Activated naive CD4-positive, alpha-beta T cell treated with anti-CD3 and anti-CD28 coated beads, Interleukin-2, amount 10 ng/mL, durations not matched to agents 7 days and 5 days (primary cell): ENCODE data around the gene SALL1.
A peak's percentile ranks its signal among the peaks of the same experiment; 100 is the strongest.

ENCODE experiments used
- CTCF ChIA-PET: fragments of 350-600 bp; sonication (Branson Sonifier 250); formaldehyde crosslinking; loops from one replicate; lab custom pipeline; 2021; ENCODE audit warnings: antibody characterized with exemption; lab: Charles Lee
- DNase-seq: peaks from one replicate; pipeline ENCODE4 v3.0.0-alpha.2; 2020
- H3K27ac Mint-ChIP-seq: one replicate; pipeline ENCODE4 v1.8.0; 2021; ENCODE audit warnings: mild to moderate bottlenecking, moderate library complexity, mixed read lengths
- H3K27me3 Mint-ChIP-seq: one replicate; pipeline ENCODE4 v1.8.0; 2021; ENCODE audit warnings: mild to moderate bottlenecking, mixed read lengths
- H3K36me3 Mint-ChIP-seq: one replicate; pipeline ENCODE4 v1.8.0; 2021; ENCODE audit warnings: mixed read lengths
- H3K4me1 Mint-ChIP-seq: one replicate; pipeline ENCODE4 v1.8.0; 2021; ENCODE audit warnings: mixed read lengths
- H3K4me3 Mint-ChIP-seq: one replicate; pipeline ENCODE4 v1.8.0; 2021; ENCODE audit warnings: mild to moderate bottlenecking, moderate library complexity, mixed read lengths
- H3K9me3 Mint-ChIP-seq: one replicate; pipeline ENCODE4 v1.8.0; 2021; ENCODE audit warnings: mixed read lengths

Gene SALL1

DNA sequence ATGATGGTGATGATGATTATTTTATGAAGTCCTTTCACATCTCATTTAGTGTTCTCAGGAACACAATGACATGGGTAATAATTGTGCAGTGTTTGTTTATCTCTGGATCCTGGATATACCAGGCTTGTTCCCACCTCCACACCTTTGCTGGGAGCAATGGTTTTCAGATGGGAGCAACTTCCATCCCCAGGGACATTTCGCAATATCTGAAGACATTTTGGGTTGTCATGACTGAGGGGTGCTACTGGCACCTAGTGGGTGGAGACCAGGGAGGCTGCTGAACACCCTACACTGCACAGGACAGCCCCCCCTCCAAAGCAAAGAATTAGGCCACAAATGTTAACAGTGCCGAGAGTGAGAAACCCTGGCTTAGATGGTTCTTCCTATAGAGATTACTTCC is 13.5 kb upstream of the SALL1 start:
- Mint-ChIP-seq H3K27ac (no peak overlapping the region), H3K9me3 (no peaks in the 10 kb centered on the region), H3K4me1 (no peaks in the 10 kb centered on the region), H3K36me3 (no peaks in the 10 kb centered on the region), H3K27me3 (peaks cover 4% of the 10 kb centered on the region), H3K4me3 (no peak overlapping the region)
- no peak for DNase-seq
- CTCF ChIA-PET: no interaction called here

DNA sequence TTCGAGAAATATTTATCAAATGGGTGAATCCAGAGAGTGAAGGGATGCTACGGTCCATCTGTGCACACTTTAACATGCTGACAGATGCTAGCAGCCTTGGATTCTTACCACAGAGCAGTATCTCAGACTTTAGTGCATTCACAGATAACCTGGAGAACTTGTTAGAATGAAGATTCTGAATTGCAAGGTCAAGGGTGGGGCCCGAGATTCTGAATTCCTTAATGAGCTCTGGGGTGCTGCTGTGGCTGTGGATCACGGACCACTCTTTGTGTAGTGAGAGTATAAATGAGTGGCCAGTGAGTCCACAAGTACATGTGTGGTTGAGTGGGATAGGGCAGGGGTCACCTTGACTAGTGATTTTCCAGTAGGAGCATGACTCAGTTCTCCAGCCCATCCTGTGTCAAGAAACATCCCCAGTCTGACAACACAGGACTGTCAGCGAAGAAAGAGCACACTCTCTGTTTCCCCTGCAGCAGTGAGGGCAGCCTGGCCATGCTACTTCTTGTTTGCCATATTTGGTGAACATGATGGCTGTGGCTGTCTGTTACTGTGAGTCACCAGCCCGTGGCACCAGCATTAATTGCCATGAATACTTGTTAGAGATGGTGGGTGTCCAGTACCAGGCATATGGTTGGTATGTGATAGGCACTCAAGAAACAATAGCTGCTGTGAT is 13.0 kb upstream of the SALL1 start:
- no peak for DNase-seq
- no peak overlapping the region for H3K27ac Mint-ChIP-seq
- no peaks in the 10 kb centered on the region for H3K36me3 Mint-ChIP-seq
- no peak overlapping the region for H3K4me3 Mint-ChIP-seq
- no peaks in the 10 kb centered on the region for H3K4me1 Mint-ChIP-seq
- H3K9me3 Mint-ChIP-seq: no peaks in the 10 kb centered on the region
- peaks cover 4% of the 10 kb centered on the region for H3K27me3 Mint-ChIP-seq
- CTCF ChIA-PET: no interaction called here

DNA sequence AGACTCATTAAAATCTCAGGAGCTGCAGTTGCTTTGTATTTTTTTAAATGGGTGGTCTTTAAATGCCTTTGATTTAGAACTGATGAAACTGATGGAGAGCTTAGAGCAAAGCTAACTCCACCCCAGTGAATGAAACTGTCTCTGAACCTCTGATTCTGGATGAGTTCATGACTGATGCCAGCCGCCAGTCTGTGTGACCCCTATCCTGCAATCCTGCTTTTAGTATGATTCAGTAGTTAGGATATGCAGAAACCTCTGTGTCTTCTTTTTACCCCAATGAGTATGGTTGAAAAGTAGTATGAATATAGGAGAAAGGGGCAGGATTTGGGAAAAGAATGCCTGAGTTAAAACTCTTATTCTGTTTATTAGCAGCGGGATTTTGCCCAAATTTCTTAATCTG is 12.3 kb upstream of the SALL1 start:
- Mint-ChIP-seq H3K9me3 (no peaks in the 10 kb centered on the region), H3K36me3 (no peaks in the 10 kb centered on the region), H3K4me1 (no peaks in the 10 kb centered on the region)

DNA sequence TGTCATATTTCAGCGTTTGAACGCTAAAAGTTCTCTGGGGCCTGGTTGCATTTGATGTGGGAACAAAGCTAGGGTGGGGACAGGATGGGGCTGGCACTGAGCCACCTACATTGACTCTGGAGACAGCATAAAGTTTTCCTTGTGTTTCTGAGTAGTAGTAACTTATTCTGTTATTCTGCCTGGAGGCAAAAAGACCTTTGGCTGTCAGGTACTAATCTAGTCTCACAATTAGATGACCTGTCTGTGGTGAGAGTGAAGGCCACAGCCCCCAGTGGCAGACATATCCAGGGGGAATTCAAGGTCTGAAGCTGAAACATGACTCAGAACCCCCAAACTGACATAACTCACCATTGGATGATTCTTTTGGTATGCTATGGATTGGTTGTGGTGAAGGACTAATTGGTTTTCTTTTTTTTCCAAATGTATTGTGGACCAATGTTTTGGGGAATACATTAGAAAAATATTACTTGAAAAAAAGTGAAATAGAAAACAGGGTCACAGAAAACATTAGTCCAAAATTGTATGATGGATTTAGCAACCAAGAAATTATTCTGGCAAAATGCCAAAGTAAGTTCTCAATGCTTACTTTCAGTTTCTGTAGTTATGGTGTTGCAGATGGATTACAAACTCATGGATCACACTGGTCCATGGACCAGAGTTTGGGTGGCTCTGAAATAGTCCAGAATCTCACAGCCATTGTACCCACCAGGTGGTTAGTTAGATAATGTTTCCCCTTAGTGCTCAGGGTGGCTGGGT is 10.5 kb upstream of the SALL1 start:
- Mint-ChIP-seq H3K4me3 (no peak overlapping the region), H3K27me3 (peaks cover 19% of the 10 kb centered on the region), H3K4me1 (no peaks in the 10 kb centered on the region), H3K9me3 (no peaks in the 10 kb centered on the region), H3K27ac (no peak overlapping the region), H3K36me3 (no peaks in the 10 kb centered on the region)
- CTCF ChIA-PET: no interaction called here
- DNase-seq: no peak

More for the DNA sequence above, 12.3 kb upstream of the SALL1 start:
- DNase-seq: no peak
- H3K4me3 Mint-ChIP-seq: no peak overlapping the region
- H3K27ac Mint-ChIP-seq: no peak overlapping the region
- CTCF ChIA-PET: no interaction called here
- H3K27me3 Mint-ChIP-seq: peaks cover 4% of the 10 kb centered on the region

DNA sequence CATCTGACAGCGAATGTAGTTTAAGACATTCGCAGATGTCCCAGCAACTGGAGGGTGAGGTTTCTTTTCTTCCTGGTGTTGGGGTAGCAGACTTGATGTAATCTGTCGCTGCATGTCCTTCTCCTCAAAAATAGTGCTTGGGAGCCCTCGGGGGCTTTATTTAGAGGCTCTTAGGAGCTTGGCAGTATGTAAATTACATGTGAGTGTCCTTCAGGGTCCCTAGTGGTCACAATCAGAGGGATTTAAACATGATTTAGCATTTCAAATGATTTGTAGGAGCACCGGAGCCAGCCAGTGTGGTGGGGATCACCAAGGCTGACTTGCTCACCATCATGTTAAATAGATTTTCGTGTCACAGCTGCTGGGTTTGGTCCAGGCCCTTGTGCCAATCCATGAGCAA is 8.8 kb upstream of the SALL1 start:
- CTCF ChIA-PET: no interaction called here
- no peaks in the 10 kb centered on the region for H3K36me3 Mint-ChIP-seq
- no peaks in the 10 kb centered on the region for H3K4me1 Mint-ChIP-seq
- H3K4me3 Mint-ChIP-seq: no peak overlapping the region
- no peak for DNase-seq
- peaks cover 37% of the 10 kb centered on the region for H3K27me3 Mint-ChIP-seq
- H3K27ac Mint-ChIP-seq: no peak overlapping the region
- no peaks in the 10 kb centered on the region for H3K9me3 Mint-ChIP-seq

DNA sequence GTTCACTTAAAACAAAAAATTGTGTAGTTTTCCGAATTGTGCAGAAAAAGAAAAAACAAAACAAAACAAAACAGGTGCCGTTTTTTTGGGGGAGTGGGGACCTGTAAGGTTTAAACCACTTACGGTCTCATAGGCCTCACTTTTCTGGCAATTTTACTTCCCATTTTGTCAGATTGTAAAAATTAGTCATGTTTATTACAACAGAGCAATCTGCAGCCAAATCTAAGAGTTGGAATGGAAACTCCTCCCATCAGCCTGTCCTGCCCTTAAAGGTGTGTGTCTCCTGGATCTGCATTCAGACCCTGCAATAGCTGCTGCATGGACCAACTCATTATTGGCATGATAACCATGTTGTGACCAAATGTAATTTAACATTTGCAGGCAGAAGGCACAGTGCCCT is 8.2 kb upstream of the SALL1 start:
- Mint-ChIP-seq H3K36me3 (no peaks in the 10 kb centered on the region), H3K4me1 (no peaks in the 10 kb centered on the region), H3K9me3 (peaks cover under 1% of the 10 kb centered on the region), H3K4me3 (no peak overlapping the region), H3K27ac (no peak overlapping the region), H3K27me3 (peaks cover 42% of the 10 kb centered on the region)
- no peak for DNase-seq
- CTCF ChIA-PET: no interaction called here

DNA sequence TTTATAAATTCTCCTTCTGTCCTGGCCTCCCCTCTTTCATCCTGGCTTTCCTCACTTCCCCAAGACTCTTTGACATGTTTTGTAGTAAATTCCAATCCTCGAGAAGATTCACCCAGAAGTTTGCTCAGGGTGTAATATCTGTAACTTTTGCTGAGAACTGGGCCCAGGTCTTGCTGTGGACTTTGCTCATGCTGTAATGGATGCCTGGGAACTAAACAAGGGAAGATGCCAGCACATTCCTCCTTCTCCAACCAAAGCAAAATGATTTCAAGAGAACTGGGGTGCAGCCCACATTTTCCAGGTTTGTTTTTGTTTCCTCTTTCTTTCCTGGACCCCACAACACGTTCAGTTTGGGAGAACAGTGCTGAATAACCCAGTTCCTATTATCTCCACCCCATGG is 6.6 kb upstream of the SALL1 start:
- Mint-ChIP-seq H3K4me1 (peaks cover 4% of the 10 kb centered on the region), H3K27ac (no peak overlapping the region), H3K27me3 (peaks cover 56% of the 10 kb centered on the region), H3K4me3 (no peak overlapping the region), H3K9me3 (peaks cover 3% of the 10 kb centered on the region), H3K36me3 (peaks cover 4% of the 10 kb centered on the region)
- DNase-seq: no peak
- CTCF ChIA-PET: no interaction called here

DNA sequence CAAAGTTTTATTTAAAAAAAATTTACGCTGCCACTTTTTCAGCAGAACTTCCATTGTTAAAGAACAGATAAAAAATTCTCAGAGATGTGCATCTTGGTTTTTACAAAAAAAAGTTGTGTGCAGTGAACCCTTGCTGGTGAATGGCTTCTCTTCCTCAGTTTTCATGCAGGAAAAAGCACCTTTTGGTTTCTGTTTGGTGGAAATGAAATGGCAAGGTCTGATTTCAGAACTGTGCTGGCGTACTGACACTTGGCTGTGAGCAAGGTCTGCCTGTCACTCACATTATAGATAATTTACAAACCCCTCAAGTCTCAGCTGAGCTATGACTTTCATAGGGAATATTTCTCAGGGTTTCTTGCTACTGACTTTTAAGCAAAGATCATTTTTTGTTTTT is 5.7 kb upstream of the SALL1 start:
- H3K4me1 Mint-ChIP-seq: peaks cover 5% of the 10 kb centered on the region
- H3K36me3 Mint-ChIP-seq: peaks cover 4% of the 10 kb centered on the region
- peaks cover 64% of the 10 kb centered on the region for H3K27me3 Mint-ChIP-seq
- no peak for DNase-seq
- no peak overlapping the region for H3K27ac Mint-ChIP-seq
- CTCF ChIA-PET: no interaction called here
- H3K4me3 Mint-ChIP-seq: no peak overlapping the region
- H3K9me3 Mint-ChIP-seq: peaks cover 3% of the 10 kb centered on the region

DNA sequence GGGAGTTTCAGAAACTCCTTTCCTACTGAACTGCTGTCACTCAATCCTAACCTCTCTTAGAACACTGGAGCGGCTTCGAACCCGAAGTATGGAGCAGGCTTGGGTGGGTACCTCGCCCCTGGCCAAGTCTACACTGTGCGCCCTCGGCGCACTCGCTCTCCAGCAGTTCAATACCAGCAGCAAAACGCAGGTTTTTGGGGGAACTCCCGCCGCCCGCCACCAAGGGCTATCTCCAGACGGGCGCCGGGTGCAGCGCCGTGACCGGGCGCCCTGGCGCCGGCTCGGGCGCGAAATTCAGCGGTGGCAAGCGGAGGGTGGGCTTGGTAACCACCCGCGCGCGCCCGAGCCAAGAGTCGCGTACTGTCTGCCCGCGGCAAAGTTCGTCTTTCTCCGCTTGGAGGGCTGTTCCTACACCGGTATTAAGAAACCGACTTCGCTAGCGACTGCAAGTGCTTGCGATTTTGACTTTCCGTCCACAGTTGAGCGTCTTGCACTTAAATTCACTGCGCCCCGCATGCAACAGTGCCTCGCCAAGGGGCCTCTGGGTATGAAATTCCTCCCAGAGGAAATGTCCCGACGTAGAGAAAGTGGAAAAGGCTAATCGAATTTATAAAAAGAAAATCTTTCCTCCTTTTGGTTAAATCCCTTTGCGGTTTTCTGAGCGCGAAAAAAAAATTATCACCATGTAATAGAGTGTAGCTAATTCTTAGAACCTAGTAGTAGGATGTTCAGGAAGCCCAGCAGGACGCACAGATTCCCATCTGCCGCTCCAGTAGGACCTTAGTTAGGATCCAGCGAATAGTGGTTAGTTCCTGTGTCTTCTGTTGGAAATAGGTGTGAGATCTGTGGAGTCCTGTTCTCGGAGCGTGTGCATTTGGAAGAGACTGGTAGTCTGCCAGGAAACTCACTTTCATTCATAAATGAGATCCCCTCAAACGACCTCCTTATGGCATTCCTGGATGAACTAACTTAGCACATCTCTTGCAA is 5.0 kb upstream of the SALL1 start:
- H3K36me3 Mint-ChIP-seq: peaks cover 4% of the 10 kb centered on the region
- no peak for DNase-seq
- peaks cover 68% of the 10 kb centered on the region for H3K27me3 Mint-ChIP-seq
- H3K27ac Mint-ChIP-seq: no peak overlapping the region
- H3K4me1 Mint-ChIP-seq: peaks cover 5% of the 10 kb centered on the region
- H3K4me3 Mint-ChIP-seq: no peak overlapping the region
- peaks cover 3% of the 10 kb centered on the region for H3K9me3 Mint-ChIP-seq
- CTCF ChIA-PET: no interaction called here

DNA sequence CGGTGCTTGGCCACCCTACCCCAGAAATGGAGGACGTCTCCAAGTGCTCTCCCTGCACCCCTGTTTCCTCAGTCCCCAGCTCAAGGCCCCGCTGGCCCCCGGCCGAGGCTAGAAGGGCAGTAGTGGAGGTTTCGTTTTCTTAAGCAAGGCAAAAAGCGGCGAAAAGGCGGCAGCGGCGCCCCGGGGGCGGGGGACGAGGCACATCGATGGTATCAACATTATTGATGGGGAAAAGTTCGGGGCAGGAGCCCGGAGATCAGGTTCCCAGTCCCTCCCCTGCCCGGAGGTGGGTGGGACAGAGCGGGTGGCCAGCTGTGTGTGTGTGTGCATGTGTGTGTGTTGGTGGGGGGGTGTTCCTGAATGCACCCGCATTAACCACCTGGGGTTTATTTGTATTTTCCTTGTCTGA is 4.1 kb upstream of the SALL1 start:
- H3K4me3 Mint-ChIP-seq: no peak overlapping the region

DNA sequence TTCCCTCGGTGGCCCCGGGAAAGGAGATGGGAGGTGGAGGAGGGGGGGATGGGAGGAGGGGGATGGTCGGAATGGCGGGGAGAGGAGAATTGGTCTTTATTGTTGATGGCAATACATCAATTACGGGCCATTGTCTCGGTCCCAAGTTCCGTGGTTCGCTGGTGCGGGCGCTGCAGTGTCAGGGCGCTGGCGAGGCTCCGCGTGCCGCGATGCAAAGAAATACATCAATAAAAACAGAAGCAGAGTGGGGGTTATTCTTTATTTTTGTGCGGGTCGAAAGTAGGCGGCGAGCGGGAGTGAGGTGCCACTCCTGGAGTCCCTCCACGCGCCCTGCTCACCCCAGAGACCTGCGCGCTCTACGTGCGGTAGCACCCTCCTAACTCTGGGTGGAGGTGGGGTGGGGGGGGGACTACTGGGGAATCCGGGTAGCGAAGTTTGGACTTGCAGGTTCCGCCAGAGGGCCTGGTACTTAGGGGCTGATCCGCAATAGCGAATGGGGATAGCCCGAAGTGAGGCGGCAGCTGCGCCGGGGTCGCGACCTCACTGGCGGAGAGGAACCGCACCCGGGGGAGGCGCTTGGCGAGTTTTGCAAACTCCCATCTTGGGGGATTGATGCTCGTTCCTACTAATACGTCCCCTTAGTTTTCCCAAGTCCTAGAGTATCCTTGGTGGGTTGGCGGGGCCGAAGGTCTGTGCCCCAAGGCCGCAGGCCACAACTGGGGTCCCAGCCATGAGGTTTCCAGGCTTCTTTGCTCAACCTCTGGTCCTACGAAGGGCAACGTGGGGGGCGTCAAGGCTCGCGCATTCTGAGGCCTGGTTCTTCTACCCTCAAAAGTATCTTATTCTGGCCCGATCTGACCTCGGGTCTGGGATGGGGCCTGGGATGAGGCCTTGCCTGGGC is 3.5 kb upstream of the SALL1 start:
- peak overlapping the region; percentile 33 for H3K27ac Mint-ChIP-seq
- CTCF ChIA-PET: no interaction called here
- DNase-seq: no peak
- peaks cover 4% of the 10 kb centered on the region for H3K36me3 Mint-ChIP-seq
- H3K4me3 Mint-ChIP-seq: no peak overlapping the region
- H3K4me1 Mint-ChIP-seq: peaks cover 5% of the 10 kb centered on the region
- H3K27me3 Mint-ChIP-seq: peaks cover 84% of the 10 kb centered on the region
- peaks cover 3% of the 10 kb centered on the region for H3K9me3 Mint-ChIP-seq

More for the DNA sequence above, 4.1 kb upstream of the SALL1 start:
- peaks cover 3% of the 10 kb centered on the region for H3K9me3 Mint-ChIP-seq
- H3K27ac Mint-ChIP-seq: peak overlapping the region; percentile 33
- CTCF ChIA-PET: no interaction called here
- no peak for DNase-seq
- H3K4me1 Mint-ChIP-seq: peaks cover 5% of the 10 kb centered on the region
- peaks cover 4% of the 10 kb centered on the region for H3K36me3 Mint-ChIP-seq
- H3K27me3 Mint-ChIP-seq: peaks cover 77% of the 10 kb centered on the region

DNA sequence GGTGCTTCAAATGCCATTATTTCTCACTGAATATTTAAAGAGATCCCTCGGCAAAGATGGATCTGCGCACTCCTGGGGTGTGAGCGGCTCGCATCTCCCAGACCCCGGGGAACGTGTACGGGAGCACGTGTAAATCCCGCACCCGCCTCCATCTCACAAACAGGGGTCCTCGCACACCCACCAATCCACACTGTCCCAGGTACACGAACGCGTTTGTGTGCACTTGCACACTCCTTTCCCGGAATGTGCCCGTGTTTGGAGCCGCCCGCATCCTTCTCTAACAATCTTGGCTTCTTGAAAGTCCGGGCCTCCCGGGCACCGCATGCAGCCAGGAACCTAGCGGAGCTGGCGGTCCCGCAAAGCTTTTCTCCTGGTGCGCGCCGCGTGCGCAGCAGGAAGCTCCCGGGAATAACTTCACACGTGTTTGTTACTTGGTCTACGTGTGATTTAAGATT is 2.5 kb upstream of the SALL1 start:
- no peak for DNase-seq
- Mint-ChIP-seq H3K4me3 (no peak overlapping the region), H3K36me3 (peaks cover 4% of the 10 kb centered on the region), H3K9me3 (peaks cover 3% of the 10 kb centered on the region), H3K27me3 (peaks cover 93% of the 10 kb centered on the region), H3K27ac (peak overlapping the region; percentile 62), H3K4me1 (peaks cover 5% of the 10 kb centered on the region)
- CTCF ChIA-PET: no interaction called here

DNA sequence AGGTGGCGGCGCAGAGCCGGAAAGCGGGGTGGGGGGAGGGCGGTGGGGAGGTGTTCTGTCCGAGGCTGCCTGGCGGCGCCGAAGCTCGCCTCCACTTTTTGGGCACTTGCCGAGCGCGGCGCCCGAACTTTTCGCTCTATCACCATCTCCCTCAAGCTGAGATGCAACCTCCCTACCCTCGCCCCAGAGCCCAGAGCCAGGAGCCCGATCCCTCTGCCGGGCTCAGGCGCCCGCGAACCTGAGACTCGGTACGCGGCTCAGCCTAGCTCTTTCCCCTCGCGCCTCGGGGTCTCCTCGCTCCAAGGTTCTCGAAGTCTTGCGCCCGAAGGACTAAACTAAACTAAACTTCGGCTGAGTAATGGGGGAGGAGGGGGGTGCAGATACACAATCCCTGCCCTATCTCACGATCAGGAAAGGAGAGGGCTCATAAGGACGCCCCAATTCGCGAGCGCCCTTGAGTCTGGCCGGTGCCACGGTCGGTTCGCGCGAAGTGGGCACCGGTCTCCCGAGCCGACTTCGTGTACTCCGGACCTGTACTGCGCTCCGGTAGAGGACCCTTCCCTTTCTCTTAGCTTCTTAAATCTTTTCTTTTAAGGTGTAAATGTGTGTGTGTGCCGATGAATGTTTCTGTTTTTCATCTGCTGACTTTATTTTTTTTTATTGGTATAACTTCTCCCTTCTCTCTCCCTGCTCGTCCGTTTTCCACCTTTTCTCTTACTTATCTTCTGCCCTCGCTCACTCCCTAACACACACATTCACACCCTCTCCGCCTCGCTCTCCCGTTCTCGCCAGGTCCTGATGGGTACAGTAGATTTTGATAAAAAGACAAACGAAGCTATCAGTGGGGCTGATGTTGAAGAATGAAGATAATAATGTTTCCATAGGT is 1.9 kb upstream of the SALL1 start:
- H3K27ac Mint-ChIP-seq: peak overlapping the region; percentile 71
- H3K4me3 Mint-ChIP-seq: no peak overlapping the region
- H3K36me3 Mint-ChIP-seq: peaks cover 4% of the 10 kb centered on the region
- CTCF ChIA-PET: interaction anchor here (1.0 kb wide), 1 partner anchor 9 kb away, joined by 6 read pairs; no protein-coding TSS in a partner anchor
- H3K27me3 Mint-ChIP-seq: peaks cover 96% of the 10 kb centered on the region
- H3K9me3 Mint-ChIP-seq: peaks cover 3% of the 10 kb centered on the region
- DNase-seq: no peak
- H3K4me1 Mint-ChIP-seq: peaks cover 5% of the 10 kb centered on the region
